H1 (cell line): ENCODE data around the gene CASK. TPM values are rescaled to one million over a fixed set of nuclear protein-coding genes. Genes with fewer than 3 reads are reported as not detected.

ENCODE experiments used
- ASH2L ChIP-seq: fragments of 200-600, 300-600 bp; sonication (generic); IDR thresholded peaks from one replicate; pipeline ENCODE4 v1.7.1; 2017; ENCODE audit warnings: low read length
- CEBPB ChIP-seq: IDR thresholded peaks from 2 replicates; pipeline ENCODE4 v1.6.1; 2012; ENCODE audit warnings: low read depth, low read length
- EGR1 ChIP-seq: IDR thresholded peaks from 2 replicates; pipeline ENCODE4 v1.6.1; 2011; ENCODE audit warnings: low read depth, low read length, borderline replicate concordance
- KDM4A ChIP-seq: IDR thresholded peaks from one replicate; pipeline ENCODE4 v1.7.1; 2012; ENCODE audit warnings: low read depth, mild to moderate bottlenecking, moderate library complexity, low read length, inconsistent platforms; ENCODE audit not compliant: severe bottlenecking
- POU5F1 ChIP-seq: IDR thresholded peaks from 2 replicates; pipeline ENCODE4 v1.6.1; 2011; ENCODE audit warnings: low read depth, mild to moderate bottlenecking, low read length, moderate library complexity
- SAP30 ChIP-seq: fragments of 300-600 bp; sonication (generic); IDR thresholded peaks from 2 replicates; pipeline ENCODE4 v1.7.1; 2012; ENCODE audit warnings: low read length, moderate library complexity, mild to moderate bottlenecking, inconsistent platforms; ENCODE audit not compliant: insufficient read depth, insufficient replicate concordance
- SIX5 ChIP-seq: IDR thresholded peaks from 2 replicates; pipeline ENCODE4 v1.6.1; 2011; ENCODE audit warnings: mild to moderate bottlenecking, low read depth, low read length
- YY1 ChIP-seq: IDR thresholded peaks from 2 replicates; pipeline ENCODE4 v1.6.1; 2011; ENCODE audit warnings: low read depth, mild to moderate bottlenecking, low read length
- polyA plus RNA-seq, 7 experiments: library from polyadenylated mRNA; depleted of rRNA in 3 of 7; stranded (reverse) in 5 of 7; unstranded in 2 of 7; fragments of >200 nt in 5 of 7; fragments of 200-250 nt in 2 of 7; gene quantifications; 1 replicate in 5 of 7; 2 replicates in 1 of 7; 4 replicates in 1 of 7; pipeline versions ENCODE4 v1.2.1 to v1.2.3, GENCODE V29; 2011 to 2013; ENCODE audit warnings: missing spikeins in 2 of 7, mixed read lengths in 2 of 7
- total RNA-seq: library from RNA; stranded (reverse); fragmentation: NEBNext Ultra II Directional; extraction: Animal tissue kit (Norgen Biotek cat#: 25700); gene quantifications from 2 replicates; pipeline ENCODE4 v1.2.1, GENCODE V29; 2021

CASK gene
- total and polyA plus RNA-seq, 2 of the 8 experiments (the other 6 are each of a cell fraction or from before 2014, with no cell fraction given): 21.6 to 55.1 TPM

- TF ChIP-seq KDM4A (no peak), EGR1 (no peak), SIX5 (no peak), SAP30 (no peak), POU5F1 (no peak), CEBPB (no peak), YY1 (no peak), ASH2L (no peak)
These were observed 268.3 kb downstream of the CASK start (continued) for GRCh38 chrX:41655101-41655500.
